Heart right ventricle (tissue), 16 donors: ENCODE data around the gene HRH3. TPM values are rescaled to one million over a fixed set of nuclear protein-coding genes. Genes with fewer than 3 reads are reported as not detected.

ENCODE experiments used
- ATAC-seq, 8 donors: fragments of 200-7000 bp; cut with Tn5 transposase; one replicate each; pipeline ENCODE4 v1.9.1; 2020; ENCODE audit warnings: mild to moderate bottlenecking in 8 of 8, moderate library complexity in 8 of 8, moderate number of reproducible peaks in 1 of 8
- DNase-seq, 2 donors: peaks; one replicate each; pipeline ENCODE4 v3.0.0-alpha.2; 2020
- H3K27ac ChIP-seq, 10 donors: fragments of 200-600 bp; sonication (generic) in 2 of 10; one replicate each; pipeline versions ENCODE4 v1.5.0 to v1.8.0; 2020 to 2022; ENCODE audit warnings: mild to moderate bottlenecking in 3 of 10
- H3K27me3 ChIP-seq, 7 donors: fragments of 200-600 bp; one replicate each; pipeline ENCODE4 v1.8.0; 2021 to 2022; ENCODE audit warnings: mild to moderate bottlenecking in 2 of 7
- H3K36me3 ChIP-seq, 9 donors: fragments of 200-600 bp; sonication (generic) in 1 of 9; one replicate each; pipeline versions ENCODE4 v1.5.0 to v1.8.0; 2020 to 2022; ENCODE audit warnings: mild to moderate bottlenecking in 2 of 9
- H3K4me1 ChIP-seq, 9 donors: fragments of 200-600 bp; sonication (generic) in 1 of 9; one replicate each; pipeline versions ENCODE4 v1.5.0 to v1.8.0; 2020 to 2022; ENCODE audit warnings: mild to moderate bottlenecking in 4 of 9
- H3K4me3 ChIP-seq, 10 donors: fragments of 200-600 bp; sonication (generic) in 2 of 10; one replicate each; pipeline versions ENCODE4 v1.5.0 to v1.8.0; 2020 to 2022; ENCODE audit warnings: mild to moderate bottlenecking in 7 of 10, moderate library complexity in 2 of 10
- H3K9me3 ChIP-seq, 11 donors: fragments of 200-600 bp in 10 of 11; sonication (generic) in 2 of 11; one replicate each; pipeline versions ENCODE4 v1.5.0 to v1.8.0; 2013 to 2022; ENCODE audit warnings: mild to moderate bottlenecking in 2 of 11, control low read depth in 1 of 11, moderate library complexity in 1 of 11
- CTCF ChIP-seq, 9 donors: fragments of 200-600 bp; sonication (generic) in 2 of 9; IDR thresholded peaks; one replicate each; pipeline versions ENCODE4 v1.5.0 to v1.8.0; 2021 to 2022; ENCODE audit warnings: antibody characterized with exemption in 9 of 9, mild to moderate bottlenecking in 5 of 9, moderate library complexity in 1 of 9
- WGBS, 2 donors: extraction: QIAGEN DNeasy Blood & Tissue Kit; methylation state at CpG; one replicate each; pipeline ENCODE4 v1.1.7; 2013; ENCODE audit warnings: inconsistent platforms in 1 of 2; 5-methylcytosine and 5-hydroxymethylcytosine counted together
- intact Hi-C, 10 donors: fragments of 100-400 bp; cut with DNase I; formaldehyde crosslinking; loops; one replicate each; pipeline versions ENCODE4 v1.11.1 to v1.14.2; 2022
- polyA plus RNA-seq, 2 donors: library from polyadenylated mRNA; stranded (reverse); fragments of 200-250 nt; gene quantifications; one replicate each; pipeline ENCODE4 v1.2.3, GENCODE V29; 2013
- total RNA-seq, 10 donors: library from RNA; stranded (reverse); fragmentation: NEBNext Ultra II Directional in 3 of 10; extraction: Animal tissue kit (Norgen Biotek cat#: 25700) in 3 of 10; gene quantifications; one replicate each; pipeline versions ENCODE4 v1.2.1 to v1.2.4, GENCODE V29; 2021 to 2023
- donor health status: Arrhythmogenic right ventricular cardiomyopathy.
- donor health status: ischemic (EF 13 %, LVEDD 7.1; RV severe dilation, severe dysfunction).
- donor health status: healthy with polysubstance abuse.
- donor health status: DM: no; HTN: yes; CAD: no.
- donor health status: DM: no; HTN: no; CAD: no.
- donor health status: ischemic (EF 25% LVEDD 6.9; RV normal size, moderate dysfunction).
- donor health status: ischemic (EF 25% LVEDD 5.7; RV mildly dilated, moderate dysfunction).
- donor health status: healthy.
- donor health status: DM: yes; HTN: yes; CAD: no.
- donor health status: Ischemic cardiomyopathy.
- donor health status: ischemic (EF 35%, LVEDD 5.7; RV mildly dilated, moderate dysfunction).
- donor health status: nonischemic (EF 11% LVEDD 7.7; RV severe dilation, severe dysfunction).
- donor health status: DM: yes; HTN: yes; CAD: no.
- donor health status: PGD.
- donor health status: ischemic (EF 29% LVEDD 5.4; RV normal size, mild dysfunction).
- donor health status: nonischemic (EF 23%, LVEDD 6.1; RV moderate dilation, normal function).

Gene HRH3
- total and polyA plus RNA-seq, 12 donors: not detected

- no peak overlapping the region for H3K27ac ChIP-seq
- peaks cover 0 to 86% (median 36%) of the 10 kb centered on the region in 9 donors for H3K36me3 ChIP-seq
- peaks cover 0 to 12% (median 0%) of the 10 kb centered on the region in 9 donors for H3K4me1 ChIP-seq
- no peaks in the 10 kb centered on the region for H3K27me3 ChIP-seq
- DNase-seq: no peak
- H3K9me3 ChIP-seq: no peaks in the 10 kb centered on the region
- WGBS, 2 donors: 95 to 96% methylated on average over 10 of the region's 10 CpGs
- TF ChIP-seq CTCF (IDR thresholded peaks at IDR 0.05): no peak
- no peak for ATAC-seq
- H3K4me3 ChIP-seq: no peak overlapping the region
- intact Hi-C loops: no loop called here
Measured at GRCh38 chr20:62196286-62196685, 23.8 kb downstream of the HRH3 start.

GRCh38 chr20:62195736-62196135 is 24.3 kb downstream of the HRH3 start:
- Histone ChIP-seq H3K36me3 (peaks cover 0 to 86% (median 31%) of the 10 kb centered on the region in 9 donors), H3K9me3 (no peaks in the 10 kb centered on the region), H3K27ac (no peak overlapping the region), H3K27me3 (no peaks in the 10 kb centered on the region), H3K4me3 (no peak overlapping the region), H3K4me1 (peaks cover 0 to 12% (median 0%) of the 10 kb centered on the region in 9 donors)
- TF ChIP-seq CTCF (IDR thresholded peaks at IDR 0.05): no peak
- ATAC-seq: no peak
- WGBS, 2 donors: 95 to 96% methylated on average over 10 of the region's 10 CpGs
- DNase-seq: peak in 1 of 2 donors; percentile 5
- intact Hi-C loops: no loop called here

- H3K9me3 ChIP-seq: no peaks in the 10 kb centered on the region
- ATAC-seq (no peak), DNase-seq (no peak)
- intact Hi-C loops: no loop called here
- no peak overlapping the region for H3K4me3 ChIP-seq
- WGBS, 2 donors: 85 to 90% methylated on average over 8 of the region's 8 CpGs
- no peak overlapping the region for H3K27ac ChIP-seq
- no peaks in the 10 kb centered on the region for H3K27me3 ChIP-seq
- H3K36me3 ChIP-seq: peaks cover 0 to 86% (median 30%) of the 10 kb centered on the region in 9 donors
- no peak for TF ChIP-seq CTCF (IDR thresholded peaks at IDR 0.05)
- peaks cover 0 to 12% (median 0%) of the 10 kb centered on the region in 9 donors for H3K4me1 ChIP-seq
Measured at GRCh38 chr20:62195075-62195405, 25.0 kb downstream of the HRH3 start.

- no peak for TF ChIP-seq CTCF (IDR thresholded peaks at IDR 0.05)
- Histone ChIP-seq H3K9me3 (no peaks in the 10 kb centered on the region), H3K4me3 (no peak overlapping the region), H3K27ac (no peak overlapping the region), H3K36me3 (peaks cover 0 to 83% (median 22%) of the 10 kb centered on the region in 9 donors), H3K4me1 (peaks cover 0 to 12% (median 0%) of the 10 kb centered on the region in 9 donors), H3K27me3 (no peaks in the 10 kb centered on the region)
- ATAC-seq (no peak), DNase-seq (peak in 1 of 2 donors; percentile 6)
- intact Hi-C loops: no loop called here
- WGBS, 2 donors: 91 to 92% methylated on average over 29 of the region's 29 CpGs
Measured at GRCh38 chr20:62193079-62194025, 26.7 kb downstream of the HRH3 start.
